ENCODE results near the gene TNRC6B. TPM values are rescaled to one million over a fixed set of nuclear protein-coding genes. Genes with fewer than 3 reads are reported as not detected.

The TNRC6B gene
- total RNA-seq, 1 experiment from 2014 or later, result 50.4 TPM

- H3K9me3 Mint-ChIP-seq, result no peaks in the 10 kb centered on the region
- TF ChIP-seq, protein P1, sequence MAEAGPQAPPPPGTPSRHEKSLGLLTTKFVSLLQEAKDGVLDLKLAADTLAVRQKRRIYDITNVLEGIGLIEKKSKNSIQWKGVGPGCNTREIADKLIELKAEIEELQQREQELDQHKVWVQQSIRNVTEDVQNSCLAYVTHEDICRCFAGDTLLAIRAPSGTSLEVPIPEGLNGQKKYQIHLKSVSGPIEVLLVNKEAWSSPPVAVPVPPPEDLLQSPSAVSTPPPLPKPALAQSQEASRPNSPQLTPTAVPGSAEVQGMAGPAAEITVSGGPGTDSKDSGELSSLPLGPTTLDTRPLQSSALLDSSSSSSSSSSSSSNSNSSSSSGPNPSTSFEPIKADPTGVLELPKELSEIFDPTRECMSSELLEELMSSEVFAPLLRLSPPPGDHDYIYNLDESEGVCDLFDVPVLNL (CRISPR knock-in tag; IDR thresholded peaks at IDR 0.05; ENCODE audit: borderline replicate concordance, low read depth), result no peak
- TF ChIP-seq ZNF671 (CRISPR knock-in tag; IDR thresholded peaks at IDR 0.05) (no peak), CBFB (CRISPR knock-in tag; IDR thresholded peaks at IDR 0.05; ENCODE audit: low read depth) (no peak), ZNF232 (CRISPR knock-in tag; IDR thresholded peaks at IDR 0.05) (no peak), AR (CRISPR knock-in tag; IDR thresholded peaks at IDR 0.05) (no peak), ZNF138 (CRISPR knock-in tag; conservative IDR thresholded peaks at IDR 0.05) (no peak), SOX15 (CRISPR knock-in tag; IDR thresholded peaks at IDR 0.05) (no peak), HMGA2 (CRISPR knock-in tag; IDR thresholded peaks at IDR 0.05) (no peak), ATF2 (CRISPR knock-in tag; IDR thresholded peaks at IDR 0.05; ENCODE audit: borderline replicate concordance, low read depth) (no peak)
- TF ChIP-seq, protein P2, sequence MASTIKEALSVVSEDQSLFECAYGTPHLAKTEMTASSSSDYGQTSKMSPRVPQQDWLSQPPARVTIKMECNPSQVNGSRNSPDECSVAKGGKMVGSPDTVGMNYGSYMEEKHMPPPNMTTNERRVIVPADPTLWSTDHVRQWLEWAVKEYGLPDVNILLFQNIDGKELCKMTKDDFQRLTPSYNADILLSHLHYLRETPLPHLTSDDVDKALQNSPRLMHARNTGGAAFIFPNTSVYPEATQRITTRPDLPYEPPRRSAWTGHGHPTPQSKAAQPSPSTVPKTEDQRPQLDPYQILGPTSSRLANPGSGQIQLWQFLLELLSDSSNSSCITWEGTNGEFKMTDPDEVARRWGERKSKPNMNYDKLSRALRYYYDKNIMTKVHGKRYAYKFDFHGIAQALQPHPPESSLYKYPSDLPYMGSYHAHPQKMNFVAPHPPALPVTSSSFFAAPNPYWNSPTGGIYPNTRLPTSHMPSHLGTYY (CRISPR knock-in tag; IDR thresholded peaks at IDR 0.05), result no peak
- TF ChIP-seq, protein P3, sequence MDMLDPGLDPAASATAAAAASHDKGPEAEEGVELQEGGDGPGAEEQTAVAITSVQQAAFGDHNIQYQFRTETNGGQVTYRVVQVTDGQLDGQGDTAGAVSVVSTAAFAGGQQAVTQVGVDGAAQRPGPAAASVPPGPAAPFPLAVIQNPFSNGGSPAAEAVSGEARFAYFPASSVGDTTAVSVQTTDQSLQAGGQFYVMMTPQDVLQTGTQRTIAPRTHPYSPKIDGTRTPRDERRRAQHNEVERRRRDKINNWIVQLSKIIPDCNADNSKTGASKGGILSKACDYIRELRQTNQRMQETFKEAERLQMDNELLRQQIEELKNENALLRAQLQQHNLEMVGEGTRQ (CRISPR knock-in tag; IDR thresholded peaks at IDR 0.05), result no peak
- TF ChIP-seq, protein P4, sequence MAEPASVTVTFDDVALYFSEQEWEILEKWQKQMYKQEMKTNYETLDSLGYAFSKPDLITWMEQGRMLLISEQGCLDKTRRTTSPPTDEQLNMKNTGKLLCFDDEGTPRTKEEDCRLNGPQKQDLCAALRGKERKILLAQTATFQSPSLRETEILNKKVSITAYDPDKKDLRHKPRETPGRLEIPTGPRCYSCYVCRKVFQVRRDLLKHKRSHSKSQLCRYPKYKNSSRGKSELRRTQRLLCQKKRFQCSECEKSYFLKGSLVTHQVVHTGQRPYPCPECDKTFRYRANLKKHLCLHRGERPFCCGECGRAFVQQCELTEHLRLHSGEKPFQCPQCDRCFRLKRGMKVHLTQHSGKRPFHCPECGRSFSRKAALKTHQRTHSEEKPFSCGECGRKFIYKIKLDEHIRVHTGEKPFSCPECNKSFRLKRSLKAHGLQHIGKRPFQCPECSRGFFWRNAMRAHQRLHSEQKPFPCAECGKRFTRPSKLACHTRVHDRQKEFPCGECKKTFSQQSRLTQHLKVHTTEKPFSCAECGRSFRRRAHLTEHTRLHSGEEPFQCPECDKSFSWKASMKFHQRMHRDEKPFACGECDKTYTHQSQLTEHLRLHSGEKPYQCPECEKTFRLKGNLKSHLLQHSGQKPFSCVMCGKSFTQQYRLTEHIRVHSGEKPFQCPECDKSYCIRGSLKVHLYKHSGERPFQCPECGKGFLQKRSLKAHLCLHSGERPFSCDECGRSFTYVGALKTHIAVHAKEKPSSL (CRISPR knock-in tag; conservative IDR thresholded peaks at IDR 0.05), result no peak
- TF ChIP-seq, protein P5, sequence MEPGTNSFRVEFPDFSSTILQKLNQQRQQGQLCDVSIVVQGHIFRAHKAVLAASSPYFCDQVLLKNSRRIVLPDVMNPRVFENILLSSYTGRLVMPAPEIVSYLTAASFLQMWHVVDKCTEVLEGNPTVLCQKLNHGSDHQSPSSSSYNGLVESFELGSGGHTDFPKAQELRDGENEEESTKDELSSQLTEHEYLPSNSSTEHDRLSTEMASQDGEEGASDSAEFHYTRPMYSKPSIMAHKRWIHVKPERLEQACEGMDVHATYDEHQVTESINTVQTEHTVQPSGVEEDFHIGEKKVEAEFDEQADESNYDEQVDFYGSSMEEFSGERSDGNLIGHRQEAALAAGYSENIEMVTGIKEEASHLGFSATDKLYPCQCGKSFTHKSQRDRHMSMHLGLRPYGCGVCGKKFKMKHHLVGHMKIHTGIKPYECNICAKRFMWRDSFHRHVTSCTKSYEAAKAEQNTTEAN (CRISPR knock-in tag; IDR thresholded peaks at IDR 0.05), result no peak
- DNase-seq (ENCODE audit: low spot score) (no peak), ATAC-seq (no peak)
- no peak overlapping the region for H3K27ac Mint-ChIP-seq
- H3K4me3 Mint-ChIP-seq, result no peak overlapping the region
- ChIA-PET POLR2A (no interaction called here), CTCF (no interaction called here)
- H3K36me3 Mint-ChIP-seq, result peaks cover 15% of the 10 kb centered on the region
- peaks cover 36% of the 10 kb centered on the region for H3K4me1 Mint-ChIP-seq
- H3K27me3 Mint-ChIP-seq (ENCODE audit: low read depth), result no peaks in the 10 kb centered on the region
Observed at GRCh38 chr22:40250608-40251007, 72.9 kb downstream of the TNRC6B start.

GRCh38 chr22:40251106-40251505, 73.4 kb downstream of the TNRC6B start:
- H3K36me3 Mint-ChIP-seq, result peaks cover 12% of the 10 kb centered on the region
- no peak overlapping the region for H3K4me3 Mint-ChIP-seq
- ATAC-seq, result no peak
- TF ChIP-seq CREB1 (CRISPR knock-in tag; IDR thresholded peaks at IDR 0.05) (no peak), GTF2I (CRISPR knock-in tag; conservative IDR thresholded peaks at IDR 0.05) (no peak)
- TF ChIP-seq, protein P2 (CRISPR knock-in tag; IDR thresholded peaks at IDR 0.05), result no peak
- TF ChIP-seq, protein P4 (CRISPR knock-in tag; conservative IDR thresholded peaks at IDR 0.05), result no peak
- H3K4me1 Mint-ChIP-seq, result peaks cover 33% of the 10 kb centered on the region
- ChIA-PET CTCF (no interaction called here), POLR2A (interaction anchor here (0.5 to 0.7 kb wide), 2 partner anchors 34 to 522 kb away, joined by 3 to 4 read pairs; no protein-coding TSS in a partner anchor)
- H3K27me3 Mint-ChIP-seq (ENCODE audit: low read depth), result no peaks in the 10 kb centered on the region
- no peak for DNase-seq (ENCODE audit: low spot score)
- no peak overlapping the region for H3K27ac Mint-ChIP-seq
- H3K9me3 Mint-ChIP-seq, result no peaks in the 10 kb centered on the region
